Stomach (tissue), 9 donors: ENCODE measurements around the gene DNAJC3. TPM values are rescaled to one million over a fixed set of nuclear protein-coding genes. Genes with fewer than 3 reads are reported as not detected.

Experiments used
- DNase-seq, 2 donors: peaks; one replicate each; pipeline versions ENCODE4 v3.0.0 to v3.0.0-alpha.2; 2013 to 2019
- H3K27ac ChIP-seq, 5 donors: fragments of 200-600 bp in 4 of 5; sonication (generic) in 4 of 5; one replicate each; pipeline ENCODE4 v1.5.1; 2013 to 2019; ENCODE audit warnings: mild to moderate bottlenecking in 1 of 5, moderate library complexity in 1 of 5
- H3K27me3 ChIP-seq, 3 donors: fragments of 200-600 bp; sonication (generic); one replicate each; pipeline ENCODE4 v1.5.1; 2017 to 2019; ENCODE audit warnings: mixed run types in 1 of 3
- H3K36me3 ChIP-seq, 4 donors: fragments of 200-600 bp; sonication (generic); 1 replicate in 3 of 4; 2 replicates in 1 of 4; pipeline ENCODE4 v1.5.1; 2016 to 2019
- H3K4me1 ChIP-seq, 4 donors: fragments of 200-600 bp; sonication (generic); one replicate each; pipeline ENCODE4 v1.5.1; 2016 to 2019
- H3K4me3 ChIP-seq, 4 donors: fragments of 200-600 bp; sonication (generic) in 3 of 4; one replicate each; pipeline ENCODE4 v1.5.1; 2016 to 2019; ENCODE audit warnings: mild to moderate bottlenecking in 1 of 4
- H3K9me3 ChIP-seq, 4 donors: fragments of 200-600 bp; sonication (generic); one replicate each; pipeline ENCODE4 v1.5.1; 2016 to 2019
- CTCF ChIP-seq, 7 experiments: fragments of 450-650 bp in 4 of 7; fragments of 200-600 bp in 3 of 7; sonication (generic) in 3 of 7; IDR thresholded peaks; one replicate each; pipeline ENCODE4 v1.5.1; 2016 to 2019; ENCODE audit warnings: antibody characterized with exemption in 7 of 7, control low read depth in 2 of 7, mild to moderate bottlenecking in 1 of 7
- EP300 ChIP-seq: sonication (generic); formaldehyde crosslinking; IDR thresholded peaks from one replicate; pipeline ENCODE4 v1.6.1; 2017; ENCODE audit warnings: antibody characterized with exemption
- POLR2A ChIP-seq, 4 donors: fragments of 450-650 bp; IDR thresholded peaks; one replicate each; pipeline ENCODE4 v1.6.1; 2016; ENCODE audit warnings: antibody characterized with exemption in 4 of 4, control low read depth in 2 of 4, mild to moderate bottlenecking in 1 of 4, moderate library complexity in 1 of 4
- POLR2AphosphoS5 ChIP-seq, 3 donors: sonication (generic); formaldehyde crosslinking; IDR thresholded peaks; one replicate each; pipeline ENCODE4 v1.6.1; 2016; ENCODE audit warnings: antibody characterized with exemption in 3 of 3
- WGBS, 5 donors: extraction: QIAGEN DNeasy Blood & Tissue Kit in 3 of 5; methylation state at CpG; one replicate each; pipeline versions ENCODE4 v1.1.5 to v1.1.7; 2013 to 2018; 5-methylcytosine and 5-hydroxymethylcytosine counted together
- intact Hi-C: fragments of 100-400 bp; cut with DNase I; formaldehyde crosslinking; loops from one replicate; pipeline ENCODE4 v1.15.1; 2023; ENCODE audit warnings: low total_unique reads
- polyA plus RNA-seq, 3 donors: library from polyadenylated mRNA; stranded (reverse); fragments of 200-250 nt; gene quantifications; one replicate each; pipeline ENCODE4 v1.2.3, GENCODE V29; 2013
- total RNA-seq, 5 donors: library from RNA; depleted of rRNA; stranded (reverse); fragments of >200 nt; gene quantifications; one replicate each; pipeline versions ENCODE4 v1.1.0 to v1.2.3, GENCODE V29; 2014 to 2016
- donor health status: healthy with polysubstance abuse.
- donor health status: Bipolar disorder and iron deficiency.
- donor health status: healthy.

Gene DNAJC3
- total and polyA plus RNA-seq, 8 donors = 6.3 to 102 (median 11.9) TPM

- 82 to 89% (median 87%) methylated on average over 2 of the region's 2 CpGs for WGBS, 5 donors
- Histone ChIP-seq H3K27me3 (no peaks in the 10 kb centered on the region), H3K27ac (no peak overlapping the region), H3K9me3 (no peaks in the 10 kb centered on the region), H3K4me3 (no peak overlapping the region), H3K4me1 (no peaks in the 10 kb centered on the region), H3K36me3 (peaks cover 8 to 30% (median 26%) of the 10 kb centered on the region in 4 donors)
- TF ChIP-seq EP300 = no peak
- TF ChIP-seq POLR2AphosphoS5 (IDR thresholded peaks at IDR 0.05) = no peak
- no peak for TF ChIP-seq POLR2A (IDR thresholded peaks at IDR 0.05)
- no peak for TF ChIP-seq CTCF (IDR thresholded peaks at IDR 0.05)
- no peak for DNase-seq
- intact Hi-C loops = no loop called here
Observed at GRCh38 chr13:95797016-95797415, 120.1 kb downstream of the DNAJC3 start.

GRCh38 chr13:95800436-95800835 lies 123.5 kb downstream of the DNAJC3 start:
- no peak for DNase-seq
- H3K27ac ChIP-seq = no peak overlapping the region
- H3K4me3 ChIP-seq = no peak overlapping the region
- no peaks in the 10 kb centered on the region for H3K4me1 ChIP-seq
- no peaks in the 10 kb centered on the region for H3K27me3 ChIP-seq
- 68 to 83% (median 73%) methylated on average over 1 of the region's 1 CpG for WGBS, 5 donors
- peaks cover 0 to 17% (median 4%) of the 10 kb centered on the region in 4 donors for H3K36me3 ChIP-seq
- intact Hi-C loops = no loop called here
- TF ChIP-seq POLR2AphosphoS5 (IDR thresholded peaks at IDR 0.05) (no peak), CTCF (IDR thresholded peaks at IDR 0.05) (no peak), POLR2A (IDR thresholded peaks at IDR 0.05) (no peak), EP300 (no peak)
- peaks cover 0 to 6% (median 0%) of the 10 kb centered on the region in 4 donors for H3K9me3 ChIP-seq

- Histone ChIP-seq H3K27me3 (no peaks in the 10 kb centered on the region), H3K4me3 (no peak overlapping the region), H3K27ac (no peak overlapping the region), H3K9me3 (peaks cover 0 to 19% (median 4%) of the 10 kb centered on the region in 4 donors), H3K36me3 (peaks cover 0 to 5% (median 2%) of the 10 kb centered on the region in 4 donors), H3K4me1 (no peaks in the 10 kb centered on the region)
- WGBS, 5 donors = 93 to 96% (median 94%) methylated on average over 4 of the region's 4 CpGs
- TF ChIP-seq POLR2A (IDR thresholded peaks at IDR 0.05) (no peak), EP300 (no peak), POLR2AphosphoS5 (IDR thresholded peaks at IDR 0.05) (no peak)
- DNase-seq = no peak
- intact Hi-C loops = no loop called here
Observed at GRCh38 chr13:95801825-95802224, 124.9 kb downstream of the DNAJC3 start.

GRCh38 chr13:95805921-95806320 lies 129.0 kb downstream of the DNAJC3 start:
- intact Hi-C loops = no loop called here
- H3K9me3 ChIP-seq = peaks cover 0 to 35% (median 15%) of the 10 kb centered on the region in 4 donors
- no peak overlapping the region for H3K4me3 ChIP-seq
- no peaks in the 10 kb centered on the region for H3K27me3 ChIP-seq
- peaks cover 0 to 15% (median 9%) of the 10 kb centered on the region in 4 donors for H3K36me3 ChIP-seq
- TF ChIP-seq POLR2A (IDR thresholded peaks at IDR 0.05) = no peak
- TF ChIP-seq EP300 = no peak
- TF ChIP-seq POLR2AphosphoS5 (IDR thresholded peaks at IDR 0.05) = no peak
- TF ChIP-seq CTCF (IDR thresholded peaks at IDR 0.05) = no peak
- no peak overlapping the region for H3K27ac ChIP-seq
- DNase-seq = no peak
- no peaks in the 10 kb centered on the region for H3K4me1 ChIP-seq

GRCh38 chr13:95809429-95809828 lies 132.5 kb downstream of the DNAJC3 start:
- WGBS, 5 donors = 89 to 94% (median 92%) methylated on average over 5 of the region's 5 CpGs
- Histone ChIP-seq H3K4me3 (no peak overlapping the region), H3K9me3 (peaks cover 0 to 51% (median 28%) of the 10 kb centered on the region in 4 donors), H3K36me3 (peaks cover 0 to 36% (median 24%) of the 10 kb centered on the region in 4 donors), H3K4me1 (no peaks in the 10 kb centered on the region), H3K27me3 (no peaks in the 10 kb centered on the region), H3K27ac (no peak overlapping the region)
- DNase-seq = no peak
- intact Hi-C loops = no loop called here
- TF ChIP-seq EP300 (no peak), POLR2AphosphoS5 (IDR thresholded peaks at IDR 0.05) (no peak), CTCF (IDR thresholded peaks at IDR 0.05) (no peak), POLR2A (IDR thresholded peaks at IDR 0.05) (no peak)
